ENCODE measurements around the gene SIX2.

SIX2 gene

GRCh38 chr2:45011621-45012602, 2.7 kb upstream of the SIX2 start:
- no peak for TF ChIP-seq TEAD4 (IDR thresholded peaks at IDR 0.05)
- no peak for TF ChIP-seq CREB1 (IDR thresholded peaks at IDR 0.05; ENCODE audit: low read depth)
- TF ChIP-seq TCF12 (IDR thresholded peaks at IDR 0.05; ENCODE audit: low read depth): no peak
- no peak for TF ChIP-seq EP300 (IDR thresholded peaks at IDR 0.05; ENCODE audit: borderline replicate concordance)
- TF ChIP-seq ZBTB7A (IDR thresholded peaks at IDR 0.05; ENCODE audit: low read depth): no peak

GRCh38 chr2:45011121-45011520, 1.9 kb upstream of the SIX2 start:
- no peak for TF ChIP-seq RAD21 (IDR thresholded peaks at IDR 0.05; ENCODE audit: low read depth)
- TF ChIP-seq TEAD4 (IDR thresholded peaks at IDR 0.05): no peak
- no peak for TF ChIP-seq USF1 (IDR thresholded peaks at IDR 0.05)
- TF ChIP-seq EP300 (IDR thresholded peaks at IDR 0.05; ENCODE audit: borderline replicate concordance): no peak
- no peak for TF ChIP-seq TAF1 (IDR thresholded peaks at IDR 0.05; ENCODE audit: low read depth)
- no peak for TF ChIP-seq ZBTB7A (IDR thresholded peaks at IDR 0.05; ENCODE audit: low read depth)
- TF ChIP-seq TCF12 (IDR thresholded peaks at IDR 0.05; ENCODE audit: low read depth): no peak
- TF ChIP-seq YY1 (IDR thresholded peaks at IDR 0.05; ENCODE audit: low read depth): no peak
- no peak for TF ChIP-seq MAX (IDR thresholded peaks at IDR 0.05)
- TF ChIP-seq, protein P1, sequence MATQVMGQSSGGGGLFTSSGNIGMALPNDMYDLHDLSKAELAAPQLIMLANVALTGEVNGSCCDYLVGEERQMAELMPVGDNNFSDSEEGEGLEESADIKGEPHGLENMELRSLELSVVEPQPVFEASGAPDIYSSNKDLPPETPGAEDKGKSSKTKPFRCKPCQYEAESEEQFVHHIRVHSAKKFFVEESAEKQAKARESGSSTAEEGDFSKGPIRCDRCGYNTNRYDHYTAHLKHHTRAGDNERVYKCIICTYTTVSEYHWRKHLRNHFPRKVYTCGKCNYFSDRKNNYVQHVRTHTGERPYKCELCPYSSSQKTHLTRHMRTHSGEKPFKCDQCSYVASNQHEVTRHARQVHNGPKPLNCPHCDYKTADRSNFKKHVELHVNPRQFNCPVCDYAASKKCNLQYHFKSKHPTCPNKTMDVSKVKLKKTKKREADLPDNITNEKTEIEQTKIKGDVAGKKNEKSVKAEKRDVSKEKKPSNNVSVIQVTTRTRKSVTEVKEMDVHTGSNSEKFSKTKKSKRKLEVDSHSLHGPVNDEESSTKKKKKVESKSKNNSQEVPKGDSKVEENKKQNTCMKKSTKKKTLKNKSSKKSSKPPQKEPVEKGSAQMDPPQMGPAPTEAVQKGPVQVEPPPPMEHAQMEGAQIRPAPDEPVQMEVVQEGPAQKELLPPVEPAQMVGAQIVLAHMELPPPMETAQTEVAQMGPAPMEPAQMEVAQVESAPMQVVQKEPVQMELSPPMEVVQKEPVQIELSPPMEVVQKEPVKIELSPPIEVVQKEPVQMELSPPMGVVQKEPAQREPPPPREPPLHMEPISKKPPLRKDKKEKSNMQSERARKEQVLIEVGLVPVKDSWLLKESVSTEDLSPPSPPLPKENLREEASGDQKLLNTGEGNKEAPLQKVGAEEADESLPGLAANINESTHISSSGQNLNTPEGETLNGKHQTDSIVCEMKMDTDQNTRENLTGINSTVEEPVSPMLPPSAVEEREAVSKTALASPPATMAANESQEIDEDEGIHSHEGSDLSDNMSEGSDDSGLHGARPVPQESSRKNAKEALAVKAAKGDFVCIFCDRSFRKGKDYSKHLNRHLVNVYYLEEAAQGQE (IDR thresholded peaks at IDR 0.05; ENCODE audit: low read depth): no peak
- TF ChIP-seq CEBPB (IDR thresholded peaks at IDR 0.05): no peak
- TF ChIP-seq NFIC (IDR thresholded peaks at IDR 0.05): no peak
- no peak for TF ChIP-seq CREB1 (IDR thresholded peaks at IDR 0.05; ENCODE audit: low read depth)
- TF ChIP-seq EGR1 (IDR thresholded peaks at IDR 0.05): no peak
- TF ChIP-seq FOXM1 (IDR thresholded peaks at IDR 0.05; ENCODE audit: borderline replicate concordance, low read depth): no peak

- TF ChIP-seq YY1 (IDR thresholded peaks at IDR 0.05; ENCODE audit: low read depth): no peak
- TF ChIP-seq, protein P1 (IDR thresholded peaks at IDR 0.05; ENCODE audit: low read depth): no peak
- TF ChIP-seq TAF1 (IDR thresholded peaks at IDR 0.05; ENCODE audit: low read depth): no peak
- TF ChIP-seq EGR1 (IDR thresholded peaks at IDR 0.05): no peak
- no peak for TF ChIP-seq MAX (IDR thresholded peaks at IDR 0.05)
- TF ChIP-seq TCF12 (IDR thresholded peaks at IDR 0.05; ENCODE audit: low read depth): no peak
- no peak for TF ChIP-seq CEBPB (IDR thresholded peaks at IDR 0.05)
- TF ChIP-seq RAD21 (IDR thresholded peaks at IDR 0.05; ENCODE audit: low read depth): no peak
- TF ChIP-seq NFIC (IDR thresholded peaks at IDR 0.05): no peak
- TF ChIP-seq FOXM1 (IDR thresholded peaks at IDR 0.05; ENCODE audit: borderline replicate concordance, low read depth): no peak
- no peak for TF ChIP-seq CREB1 (IDR thresholded peaks at IDR 0.05; ENCODE audit: low read depth)
- no peak for TF ChIP-seq TEAD4 (IDR thresholded peaks at IDR 0.05)
- TF ChIP-seq EP300 (IDR thresholded peaks at IDR 0.05; ENCODE audit: borderline replicate concordance): no peak
- no peak for TF ChIP-seq USF1 (IDR thresholded peaks at IDR 0.05)
- TF ChIP-seq ZBTB7A (IDR thresholded peaks at IDR 0.05; ENCODE audit: low read depth): no peak
These were observed 1.4 kb upstream of the SIX2 start for GRCh38 chr2:45010702-45011012.

DNA sequence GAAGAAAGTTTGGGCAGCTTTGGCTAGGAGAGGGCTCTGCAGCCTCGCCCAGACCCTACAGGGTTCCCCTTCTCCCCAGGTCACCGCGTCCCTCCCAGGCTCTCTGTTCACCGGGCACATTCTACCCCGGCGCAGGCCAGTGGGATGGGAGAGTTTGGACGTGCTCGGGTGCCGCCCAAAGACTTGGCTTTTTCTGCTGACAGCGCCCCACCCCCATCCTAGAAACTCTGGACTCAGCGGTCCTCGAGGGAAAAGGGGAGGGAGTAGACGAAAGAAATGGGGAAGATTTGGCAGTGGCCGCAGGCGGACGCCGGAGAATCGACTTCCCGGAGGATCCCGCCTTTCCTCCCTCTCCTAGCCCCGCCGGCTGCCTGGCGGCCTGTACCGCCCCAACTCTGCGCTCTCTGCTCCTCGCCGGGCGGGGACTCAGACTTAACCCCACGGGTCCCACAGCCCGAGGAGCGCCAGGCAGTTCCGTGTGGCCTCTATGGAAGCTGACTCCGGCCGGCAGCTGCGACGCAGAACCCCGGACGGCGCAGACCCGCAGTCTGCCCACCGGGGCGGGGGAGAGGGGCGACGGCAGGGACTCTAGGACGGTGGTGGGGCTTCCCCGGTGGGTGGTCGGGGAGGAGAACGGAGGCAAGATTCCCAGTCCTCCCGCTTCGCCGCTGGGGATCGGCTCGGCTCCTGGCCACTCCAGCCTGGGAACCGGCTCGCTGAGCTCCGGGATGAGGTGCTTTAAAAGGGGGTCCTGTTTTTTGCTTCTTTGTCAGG, 863 bp upstream of the SIX2 start:
- TF ChIP-seq FOXM1 (IDR thresholded peaks at IDR 0.05; ENCODE audit: borderline replicate concordance, low read depth) (no peak), TCF12 (IDR thresholded peaks at IDR 0.05; ENCODE audit: low read depth) (no peak), CREB1 (IDR thresholded peaks at IDR 0.05; ENCODE audit: low read depth) (no peak), NFIC (IDR thresholded peaks at IDR 0.05) (peak; percentile 29; the same call in 1 of the 2 replicates), USF1 (IDR thresholded peaks at IDR 0.05) (no peak), YY1 (IDR thresholded peaks at IDR 0.05; ENCODE audit: low read depth) (peak; percentile 50; the same call in 1 of the 2 replicates), CEBPB (IDR thresholded peaks at IDR 0.05) (no peak), EGR1 (IDR thresholded peaks at IDR 0.05) (no peak), EP300 (IDR thresholded peaks at IDR 0.05; ENCODE audit: borderline replicate concordance) (peak; percentile 5; the same call in 1 of the 2 replicates), MAX (IDR thresholded peaks at IDR 0.05) (peak; percentile 59), RAD21 (IDR thresholded peaks at IDR 0.05; ENCODE audit: low read depth) (no peak), ZBTB7A (IDR thresholded peaks at IDR 0.05; ENCODE audit: low read depth) (no peak; the same call in 1 of the 2 replicates), TEAD4 (IDR thresholded peaks at IDR 0.05) (no peak), TAF1 (IDR thresholded peaks at IDR 0.05; ENCODE audit: low read depth) (peak; percentile 36; the same call in 1 of the 2 replicates)
- TF ChIP-seq, protein P1 (IDR thresholded peaks at IDR 0.05; ENCODE audit: low read depth): no peak

Data from Ishikawa (cell line).